H1 (cell line): ENCODE data around the gene ING5. TPM values are rescaled to one million over a fixed set of nuclear protein-coding genes. Genes with fewer than 3 reads are reported as not detected.

Experiments
- CTCF ChIA-PET: fragments of 300-600 bp; sonication (Branson Sonifier 250); formaldehyde crosslinking; loops from one replicate; lab custom pipeline; 2021; ENCODE audit not compliant: partially characterized antibody; lab: Charles Lee
- POLR2A ChIA-PET: fragments of 300-600 bp; sonication (Branson Sonifier 250); formaldehyde crosslinking; loops from one replicate; lab custom pipeline; 2021; ENCODE audit warnings: inconsistent platforms; ENCODE audit not compliant: partially characterized antibody; lab: Charles Lee
- DNase-seq, 2 experiments: peaks; one replicate each; pipeline versions ENCODE4 v3.0.0 to v3.0.0-alpha.2; 2010 to 2022; ENCODE audit warnings: low spot score in 2 of 2, low read depth in 1 of 2, mixed read lengths in 1 of 2
- FAIRE-seq: peaks from 2 replicates; lab custom pipeline; 2011; peaks lifted over from hg19 to GRCh38; lab: Jason Lieb, UNC
- H2AFZ ChIP-seq: 2 replicates; pipeline ENCODE4 v1.8.1; 2012; ENCODE audit warnings: low read length, inconsistent platforms
- H2AK5ac ChIP-seq: 2 replicates; pipeline ENCODE4 v1.6.1; 2013; ENCODE audit warnings: low read depth, low read length
- H2BK120ac ChIP-seq: replicated peaks from 2 replicates; pipeline ENCODE3; 2013; ENCODE audit warnings: low read depth, low read length, inconsistent platforms
- H2BK12ac ChIP-seq: 2 replicates; pipeline ENCODE4 v1.6.1; 2013; ENCODE audit warnings: low read depth, low read length
- H2BK15ac ChIP-seq: 2 replicates; pipeline ENCODE4 v1.6.1; 2013; ENCODE audit warnings: low read length
- H2BK20ac ChIP-seq: 2 replicates; pipeline ENCODE4 v1.6.1; 2013; ENCODE audit warnings: low read length
- H2BK5ac ChIP-seq: 2 replicates; pipeline ENCODE4 v1.6.1; 2013; ENCODE audit warnings: low read depth, low read length
- H3K14ac ChIP-seq: 2 replicates; pipeline ENCODE4 v1.6.1; 2013; ENCODE audit warnings: inconsistent platforms; ENCODE audit not compliant: insufficient read length
- H3K18ac ChIP-seq: 2 replicates; pipeline ENCODE4 v1.6.1; 2013; ENCODE audit warnings: low read length; ENCODE audit errors: extremely low read depth
- H3K23ac ChIP-seq: 2 replicates; pipeline ENCODE4 v1.6.1; 2013; ENCODE audit warnings: inconsistent platforms; ENCODE audit not compliant: insufficient read length
- H3K23me2 ChIP-seq: 2 replicates; pipeline ENCODE4 v1.6.1; 2013; ENCODE audit warnings: low read depth, low read length
- H3K27ac ChIP-seq: 2 replicates; pipeline ENCODE4 v1.6.1; 2011; ENCODE audit warnings: low read depth, low read length, inconsistent platforms
- H3K27me3 ChIP-seq, 4 experiments: replicated peaks in 1 of 4; 1 replicate in 1 of 4; 2 replicates in 3 of 4; pipeline versions ENCODE4 v1.6.1 to v1.8.1; 2011 to 2013; ENCODE audit warnings: low read length in 3 of 4, mild to moderate bottlenecking in 3 of 4, inconsistent platforms in 2 of 4, mixed read lengths in 2 of 4, moderate library complexity in 1 of 4; ENCODE audit not compliant: control insufficient read depth in 3 of 4, insufficient read depth in 3 of 4; ENCODE audit errors: extremely low read depth in 1 of 4
- H3K36me3 ChIP-seq, 4 experiments: 2 replicates each; pipeline versions ENCODE4 v1.6.1 to v1.8.1; 2011 to 2013; ENCODE audit warnings: mild to moderate bottlenecking in 4 of 4, low read length in 3 of 4, moderate library complexity in 2 of 4, control low read depth in 1 of 4, inconsistent platforms in 1 of 4; ENCODE audit not compliant: insufficient read depth in 4 of 4, control insufficient read depth in 2 of 4
- H3K4ac ChIP-seq: replicated peaks from 2 replicates; pipeline ENCODE3; 2013; ENCODE audit warnings: low read length, low read depth, mixed read lengths, inconsistent platforms; ENCODE audit not compliant: insufficient read length
- H3K4me1 ChIP-seq, 4 experiments: replicated peaks in 1 of 4; 1 replicate in 1 of 4; 2 replicates in 3 of 4; pipeline versions ENCODE4 v1.6.1 to v1.8.1; 2011 to 2013; ENCODE audit warnings: low read length in 3 of 4, inconsistent platforms in 2 of 4, mixed read lengths in 1 of 4; ENCODE audit not compliant: insufficient read depth in 4 of 4, control insufficient read depth in 3 of 4
- H3K4me2 ChIP-seq, 2 experiments: 2 replicates each; pipeline versions ENCODE4 v1.6.1 to v1.8.1; 2011 to 2013; ENCODE audit warnings: low read depth in 2 of 2, low read length in 2 of 2, control low read depth in 1 of 2, inconsistent platforms in 1 of 2, mild to moderate bottlenecking in 1 of 2; ENCODE audit not compliant: insufficient read depth in 1 of 2
- H3K4me3 ChIP-seq, 4 experiments: fragments of 200-600, 300-600 bp in 1 of 4; sonication (generic), shearing (Covaris generic), sonication (Bioruptor Twin) in 1 of 4; 2 replicates each; pipeline versions ENCODE4 v1.5.1 to v1.8.1; 2011 to 2016; ENCODE audit warnings: low read length in 4 of 4, low read depth in 3 of 4, control low read depth in 2 of 4, inconsistent platforms in 2 of 4, mild to moderate bottlenecking in 2 of 4, mixed read lengths in 1 of 4, moderate library complexity in 1 of 4; ENCODE audit not compliant: insufficient read depth in 2 of 4; ENCODE audit errors: extremely low read depth in 1 of 4
- H3K56ac ChIP-seq: replicated peaks from 2 replicates; pipeline ENCODE3; 2013; ENCODE audit warnings: low read depth, mild to moderate bottlenecking, mixed read lengths, low read length, inconsistent platforms; ENCODE audit not compliant: insufficient read length
- H3K79me1 ChIP-seq: 2 replicates; pipeline ENCODE4 v1.6.1; 2013; ENCODE audit warnings: low read depth, low read length, control low read depth
- H3K79me2 ChIP-seq, 2 experiments: 2 replicates each; pipeline versions ENCODE4 v1.6.1 to v1.8.1; 2012 to 2013; ENCODE audit warnings: low read length in 2 of 2, mild to moderate bottlenecking in 2 of 2, inconsistent platforms in 1 of 2; ENCODE audit not compliant: insufficient read depth in 2 of 2, control insufficient read depth in 1 of 2
- H3K9ac ChIP-seq, 4 experiments: replicated peaks in 1 of 4; 1 replicate in 1 of 4; 2 replicates in 3 of 4; pipeline versions ENCODE4 v1.6.1 to v1.8.1; 2011 to 2013; ENCODE audit warnings: low read depth in 3 of 4, low read length in 3 of 4, control low read depth in 2 of 4, mild to moderate bottlenecking in 2 of 4, moderate library complexity in 2 of 4, inconsistent platforms in 1 of 4; ENCODE audit errors: extremely low read depth in 1 of 4
- H3K9me3 ChIP-seq, 2 experiments: 2 replicates each; pipeline versions ENCODE4 v1.6.1 to v1.8.1; 2012 to 2013; ENCODE audit warnings: mild to moderate bottlenecking in 2 of 2, moderate library complexity in 2 of 2, control low read depth in 1 of 2, inconsistent platforms in 1 of 2, low read depth in 1 of 2, low read length in 1 of 2, mixed read lengths in 1 of 2; ENCODE audit not compliant: insufficient read depth in 2 of 2
- H4K20me1 ChIP-seq, 2 experiments: replicated peaks in 1 of 2; 2 replicates each; pipeline versions ENCODE3 to v1.8.1; 2011 to 2013; ENCODE audit warnings: inconsistent platforms in 2 of 2, low read length in 2 of 2, mild to moderate bottlenecking in 1 of 2; ENCODE audit not compliant: insufficient read depth in 2 of 2, control insufficient read depth in 1 of 2
- H4K5ac ChIP-seq: 2 replicates; pipeline ENCODE4 v1.6.1; 2013; ENCODE audit warnings: low read length, low read depth, mixed read lengths, inconsistent platforms; ENCODE audit not compliant: insufficient read length
- H4K8ac ChIP-seq: 2 replicates; pipeline ENCODE4 v1.8.0; 2013; ENCODE audit warnings: mild to moderate bottlenecking, moderate library complexity, low read length, inconsistent platforms; ENCODE audit not compliant: insufficient read depth; ENCODE audit errors: extremely low read depth
- H4K91ac ChIP-seq: replicated peaks from 2 replicates; pipeline ENCODE3; 2013; ENCODE audit warnings: low read length, mixed read lengths, inconsistent platforms; ENCODE audit not compliant: insufficient read length
- BACH1 ChIP-seq: IDR thresholded peaks from 2 replicates; pipeline ENCODE4 v1.6.1; 2012; ENCODE audit warnings: low read length, improper control_type of control experiment
- CTBP2 ChIP-seq: IDR thresholded peaks from 2 replicates; pipeline ENCODE4 v1.7.0; 2011; ENCODE audit warnings: borderline replicate concordance, mild to moderate bottlenecking, moderate library complexity, mixed read lengths, low read length; ENCODE audit not compliant: insufficient read depth, insufficient read length
- KDM5A ChIP-seq: fragments of 200-600 bp; IDR thresholded peaks from 2 replicates; pipeline ENCODE4 v1.7.1; 2012; ENCODE audit warnings: mild to moderate bottlenecking, low read length, inconsistent platforms, mixed read lengths
- NANOG ChIP-seq: IDR thresholded peaks from 2 replicates; pipeline ENCODE4 v1.6.1; 2011; ENCODE audit warnings: low read length, low read depth, mild to moderate bottlenecking, inconsistent platforms; ENCODE audit not compliant: insufficient read depth, poor library complexity, severe bottlenecking
- RFX5 ChIP-seq: IDR thresholded peaks from 2 replicates; pipeline ENCODE4 v1.6.1; 2011; ENCODE audit warnings: low read depth, low read length, improper control_type of control experiment, borderline replicate concordance
- SP1 ChIP-seq: IDR thresholded peaks from 2 replicates; pipeline ENCODE4 v1.6.1; 2011; ENCODE audit warnings: low read depth, low read length
- SP2 ChIP-seq: IDR thresholded peaks from 2 replicates; pipeline ENCODE4 v1.6.1; 2012; ENCODE audit warnings: mild to moderate bottlenecking, low read length, inconsistent platforms
- TAF7 ChIP-seq: optimal IDR thresholded peaks from 2 replicates; pipeline ENCODE3; 2011; ENCODE audit warnings: low read depth, mild to moderate bottlenecking, inconsistent platforms, low read length, moderate library complexity, borderline replicate concordance
- TCF12 ChIP-seq: IDR thresholded peaks from 2 replicates; pipeline ENCODE4 v1.6.1; 2011; ENCODE audit warnings: low read depth, mild to moderate bottlenecking, low read length
- YY1 ChIP-seq: IDR thresholded peaks from 2 replicates; pipeline ENCODE4 v1.6.1; 2011; ENCODE audit warnings: low read depth, mild to moderate bottlenecking, low read length
- ZNF274 ChIP-seq: IDR thresholded peaks from 2 replicates; pipeline ENCODE4 v1.7.0; 2012; ENCODE audit warnings: low read length, borderline replicate concordance; ENCODE audit errors: extremely low read depth
- WGBS, 2 experiments: shearing (Covaris generic) in 1 of 2; methylation state at CpG; one replicate each; pipeline versions ENCODE4 v1.1.6 to v1.1.7; 2013 to 2015; ENCODE audit warnings: low lambda C conversion rate in 2 of 2, mixed read lengths in 2 of 2, inconsistent platforms in 1 of 2, low coverage in 1 of 2, missing lambda C conversion rate in 1 of 2; ENCODE audit not compliant: insufficient replicate concordance in 2 of 2, insufficient coverage in 1 of 2, insufficient read length in 1 of 2; ENCODE audit errors: extremely low coverage in 1 of 2, missing lambda C conversion rate in 1 of 2; 5-methylcytosine and 5-hydroxymethylcytosine counted together
- polyA plus RNA-seq, 7 experiments: library from polyadenylated mRNA; depleted of rRNA in 3 of 7; stranded (reverse) in 5 of 7; unstranded in 2 of 7; fragments of >200 nt in 5 of 7; fragments of 200-250 nt in 2 of 7; gene quantifications; 1 replicate in 5 of 7; 2 replicates in 1 of 7; 4 replicates in 1 of 7; pipeline versions ENCODE4 v1.2.1 to v1.2.3, GENCODE V29; 2011 to 2013; ENCODE audit warnings: missing spikeins in 2 of 7, mixed read lengths in 2 of 7
- total RNA-seq: library from RNA; stranded (reverse); fragmentation: NEBNext Ultra II Directional; extraction: Animal tissue kit (Norgen Biotek cat#: 25700); gene quantifications from 2 replicates; pipeline ENCODE4 v1.2.1, GENCODE V29; 2021
- TF ChIP-seq, protein P1 (sequence below): IDR thresholded peaks from 2 replicates; pipeline ENCODE4 v1.6.1; 2011; ENCODE audit warnings: low read length, improper control_type of control experiment

Gene ING5
- total and polyA plus RNA-seq, 2 of the 8 experiments (the other 6 are each of a cell fraction or from before 2014, with no cell fraction given), result 41.5 to 47.4 TPM

DNA sequence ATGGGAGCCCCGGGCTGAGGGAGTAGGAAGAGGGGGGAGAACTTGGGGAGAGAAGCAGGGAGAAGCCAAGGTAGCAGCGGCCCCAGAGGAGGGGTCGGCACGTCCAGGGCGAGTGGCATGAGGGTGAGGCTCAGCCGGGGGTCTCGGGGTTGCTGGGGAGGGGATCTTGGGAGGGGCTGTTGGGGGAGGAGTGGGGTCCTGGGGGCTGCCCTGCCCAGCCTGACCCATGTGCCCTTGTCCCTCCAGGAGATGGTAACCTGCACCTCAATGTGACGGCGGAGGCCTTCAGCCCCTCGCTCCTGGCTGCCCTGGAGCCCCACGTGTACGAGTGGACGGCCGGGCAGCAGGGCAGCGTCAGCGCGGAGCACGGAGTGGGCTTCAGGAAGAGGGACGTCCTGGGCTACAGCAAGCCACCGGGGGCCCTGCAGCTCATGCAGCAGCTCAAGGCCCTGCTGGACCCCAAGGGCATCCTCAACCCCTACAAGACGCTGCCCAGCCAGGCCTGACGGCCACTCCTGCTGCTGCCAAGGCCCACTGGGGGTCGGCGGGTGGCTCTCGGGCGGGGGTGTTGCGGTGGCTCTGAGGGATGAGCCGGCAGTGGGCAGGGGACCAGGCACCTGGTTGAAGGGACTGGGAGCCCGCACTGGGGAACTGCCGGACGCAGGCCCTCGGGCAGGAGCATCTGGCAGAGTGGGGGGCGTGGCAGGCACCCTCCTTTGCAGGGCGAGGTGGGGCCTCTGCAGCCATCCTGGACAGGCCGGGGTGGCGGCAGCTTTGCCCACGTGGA lies 65.8 kb downstream of the ING5 start:
- no peak for FAIRE-seq
- TF ChIP-seq, protein P1, sequence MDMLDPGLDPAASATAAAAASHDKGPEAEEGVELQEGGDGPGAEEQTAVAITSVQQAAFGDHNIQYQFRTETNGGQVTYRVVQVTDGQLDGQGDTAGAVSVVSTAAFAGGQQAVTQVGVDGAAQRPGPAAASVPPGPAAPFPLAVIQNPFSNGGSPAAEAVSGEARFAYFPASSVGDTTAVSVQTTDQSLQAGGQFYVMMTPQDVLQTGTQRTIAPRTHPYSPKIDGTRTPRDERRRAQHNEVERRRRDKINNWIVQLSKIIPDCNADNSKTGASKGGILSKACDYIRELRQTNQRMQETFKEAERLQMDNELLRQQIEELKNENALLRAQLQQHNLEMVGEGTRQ, result no peak
- TF ChIP-seq CTBP2 (no peak), SP2 (no peak), SP1 (no peak), TCF12 (no peak), NANOG (no peak), YY1 (no peak), KDM5A (no peak), RFX5 (no peak), ZNF274 (no peak), TAF7 (no peak), BACH1 (no peak)

More for the DNA sequence above, 65.8 kb downstream of the ING5 start:
- Histone ChIP-seq H3K23me2 (no peaks in the 10 kb centered on the region), H3K27me3 (no peaks in the 10 kb centered on the region), H2AK5ac (no peak overlapping the region), H3K79me2 (no peaks in the 10 kb centered on the region), H3K4me3 (no peak overlapping the region), H3K79me1 (no peaks in the 10 kb centered on the region), H2BK15ac (no peak overlapping the region), H3K4me2 (no peak overlapping the region), H3K4ac (no peak overlapping the region), H2BK120ac (no peak overlapping the region), H2BK5ac (no peak overlapping the region), H4K91ac (no peak overlapping the region), H3K9ac (no peak overlapping the region), H3K27ac (no peak overlapping the region), H3K9me3 (no peaks in the 10 kb centered on the region), H3K56ac (no peak overlapping the region), H2BK12ac (no peak overlapping the region), H4K8ac (no peak overlapping the region; the same call in 1 of the 2 replicates), H3K18ac (no peak overlapping the region), H4K5ac (no peak overlapping the region), H4K20me1 (peaks cover 0 to 2% of the 10 kb centered on the region in 2 experiments), H2AFZ (no peak overlapping the region), H3K4me1 (peaks cover 0 to 16% (median 9%) of the 10 kb centered on the region in 4 experiments; a peak in 6 of 7 replicates), H3K23ac (no peak overlapping the region), H2BK20ac (no peak overlapping the region), H3K14ac (no peak overlapping the region), H3K36me3 (no peaks in the 10 kb centered on the region)
- POLR2A ChIA-PET, result interaction anchor here (1.0 kb wide), 1 partner anchor 41 kb away, joined by 3 read pairs; the partner anchor contains the start of gene NEU4
- 80% methylated on average over 17 of the region's 37 CpGs; no CpG with 5 or more reads in 1 of the 2 experiments for WGBS, 2 experiments
- CTCF ChIA-PET, result no interaction called here
- peak in 1 of 2 experiments; percentile 48 for DNase-seq
